Fibroblast of skin of right biceps (primary cell): ENCODE results near the gene CRTC3.
"Not testable (repeated sequence)": the region's sequence is repeated elsewhere in the genome, so short reads cannot be mapped to it uniquely, and the experiment has no call there.

Experiments
- DNase-seq: peaks from one replicate; pipeline ENCODE4 v3.0.0-alpha.2; 2013

CRTC3 gene

GRCh38 chr15:90529371-90530249 lies at the start of gene CRTC3:
CRTC3 (plus strand) TSS chr15:90529923; CDS start chr15:90530072, 149 bp downstream.
- DNase-seq = peak; percentile 64

- no peak for DNase-seq
Measured at GRCh38 chr15:90481023-90481422, 48.7 kb upstream of the CRTC3 start.

- DNase-seq = peak; percentile 40
Measured at GRCh38 chr15:90482124-90483011, 47.4 kb upstream of the CRTC3 start.

GRCh38 chr15:90483012-90483307 lies 46.8 kb upstream of the CRTC3 start:
- no peak for DNase-seq

GRCh38 chr15:90483637-90484036 lies 46.1 kb upstream of the CRTC3 start:
- DNase-seq = no peak

- DNase-seq = no peak
Measured at GRCh38 chr15:90487186-90487585, 42.5 kb upstream of the CRTC3 start.

- DNase-seq = no peak
Measured at GRCh38 chr15:90489514-90489913, 40.2 kb upstream of the CRTC3 start.

GRCh38 chr15:90489944-90490343 lies 39.8 kb upstream of the CRTC3 start:
- DNase-seq = no peak

GRCh38 chr15:90493647-90494046 lies 36.1 kb upstream of the CRTC3 start:
- DNase-seq = no peak

GRCh38 chr15:90495067-90495466 lies 34.7 kb upstream of the CRTC3 start:
- no peak for DNase-seq

- DNase-seq = no peak
Measured at GRCh38 chr15:90496791-90497190, 32.9 kb upstream of the CRTC3 start.

- DNase-seq = no peak
Measured at GRCh38 chr15:90497376-90497775, 32.3 kb upstream of the CRTC3 start.

GRCh38 chr15:90497912-90498311 lies 31.8 kb upstream of the CRTC3 start:
- no peak for DNase-seq

GRCh38 chr15:90500171-90500570 lies 29.6 kb upstream of the CRTC3 start:
- DNase-seq = no peak

- DNase-seq = no peak
Measured at GRCh38 chr15:90501898-90502297, 27.8 kb upstream of the CRTC3 start.

GRCh38 chr15:90510781-90511180 lies 18.9 kb upstream of the CRTC3 start:
- DNase-seq = not testable (repeated sequence)

- DNase-seq = not testable (repeated sequence)
Measured at GRCh38 chr15:90511211-90511618, 18.5 kb upstream of the CRTC3 start.

- no peak for DNase-seq
Measured at GRCh38 chr15:90512276-90512675, 17.4 kb upstream of the CRTC3 start.

GRCh38 chr15:90512981-90513380 lies 16.7 kb upstream of the CRTC3 start:
- no peak for DNase-seq

- DNase-seq = no peak
Measured at GRCh38 chr15:90513448-90513847, 16.3 kb upstream of the CRTC3 start.

- not testable (repeated sequence) for DNase-seq
Measured at GRCh38 chr15:90513893-90514292, 15.8 kb upstream of the CRTC3 start.

GRCh38 chr15:90519688-90520087 lies 10.0 kb upstream of the CRTC3 start:
- DNase-seq = peak; percentile 77

GRCh38 chr15:90520365-90520764 lies 9.4 kb upstream of the CRTC3 start:
- no peak for DNase-seq

- DNase-seq = no peak
Measured at GRCh38 chr15:90523373-90523772, 6.3 kb upstream of the CRTC3 start.
